Stimulated activated CD4-positive, alpha-beta T cell treated with anti-CD3 and anti-CD28 coated beads, Interleukin-15, amount 100 ng/mL, for 24 hours (primary cell): Measurements from ENCODE around the gene MCUB.
A peak's percentile ranks its signal among the peaks of the same experiment; 100 is the strongest.
"Not testable (repeated sequence)": the region's sequence is repeated elsewhere in the genome, so short reads cannot be mapped to it uniquely, and the experiment has no call there.

Source experiments
- DNase-seq: peaks from one replicate; pipeline ENCODE4 v3.0.0-alpha.2; 2020

Gene MCUB

GRCh38 chr4:109631532-109632108 lies 71.6 kb downstream of the MCUB start:
- no peak for DNase-seq

DNA sequence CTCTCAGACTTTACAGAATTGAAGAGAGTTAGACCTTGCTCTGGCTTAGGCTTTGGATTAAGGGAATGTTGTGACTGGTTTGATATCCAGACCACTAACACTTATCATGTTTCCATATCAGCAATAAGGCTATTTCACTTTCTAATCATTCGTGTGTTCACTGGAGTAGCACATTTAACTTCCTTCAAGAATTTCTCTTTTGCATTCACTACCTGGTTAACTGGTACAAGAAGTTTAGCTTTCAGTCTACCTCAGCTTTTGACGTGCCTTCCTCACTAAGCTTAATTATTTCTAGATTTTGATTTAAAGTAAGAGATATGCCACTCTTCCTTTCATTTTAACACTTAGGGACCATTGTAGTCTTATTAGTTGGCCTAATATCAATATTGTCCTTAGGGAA lies 80.6 kb downstream of the MCUB start:
- DNase-seq, result no peak

GRCh38 chr4:109645874-109646710 lies 86.0 kb downstream of the MCUB start:
- DNase-seq, result no peak

GRCh38 chr4:109648266-109648996 lies 88.4 kb downstream of the MCUB start:
- no peak for DNase-seq

DNA sequence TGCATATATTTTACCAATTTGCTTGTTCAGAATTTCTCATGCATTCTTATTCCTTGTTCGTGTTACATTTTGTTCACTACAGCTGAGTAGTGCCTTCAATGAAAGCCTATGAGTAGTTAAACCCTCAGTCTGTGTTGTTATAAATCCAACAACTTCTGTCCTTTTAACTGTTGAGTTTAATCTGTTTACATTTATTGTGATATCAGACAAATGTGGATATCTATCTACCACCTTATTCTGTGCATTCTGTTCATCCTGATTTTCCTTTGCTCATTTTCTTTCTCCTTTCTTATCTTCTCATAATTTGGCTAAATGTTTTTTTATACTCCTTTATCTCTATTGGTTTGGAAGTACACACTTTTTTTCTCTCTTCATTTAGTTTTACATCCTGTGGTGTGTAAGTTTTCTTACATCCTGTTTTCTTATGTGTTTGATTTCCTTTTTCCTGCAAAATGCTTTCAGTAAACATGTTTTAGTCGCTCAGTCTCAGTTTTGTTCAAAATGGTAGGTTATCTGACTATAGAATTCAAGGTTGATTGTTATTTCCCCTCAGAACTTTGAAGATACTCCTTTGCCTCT lies 89.0 kb downstream of the MCUB start:
- no peak for DNase-seq

DNA sequence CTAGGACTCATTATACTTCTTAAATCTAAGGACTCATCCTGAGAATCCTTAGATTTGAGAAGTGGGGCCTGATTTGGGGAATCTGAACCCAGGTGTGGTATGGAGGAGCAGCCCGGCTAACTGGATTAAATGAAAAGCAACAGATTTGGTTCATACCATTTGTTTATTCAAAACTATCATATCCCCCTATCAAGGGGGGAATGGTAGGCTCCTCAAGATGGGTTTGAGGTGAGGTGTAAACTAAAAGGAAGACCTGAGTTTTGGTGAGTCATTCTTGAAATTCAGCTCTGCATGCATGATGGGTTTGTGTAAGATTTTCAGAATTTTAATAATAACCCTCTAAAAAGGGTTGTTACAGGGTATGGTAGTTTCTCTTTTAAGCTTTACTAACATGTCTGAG lies 89.8 kb downstream of the MCUB start:
- peak; percentile 16 for DNase-seq

- no peak for DNase-seq
These were observed 95.3 kb downstream of the MCUB start for GRCh38 chr4:109655396-109655795.

GRCh38 chr4:109657854-109658418 lies 97.9 kb downstream of the MCUB start:
- DNase-seq, result no peak

DNA sequence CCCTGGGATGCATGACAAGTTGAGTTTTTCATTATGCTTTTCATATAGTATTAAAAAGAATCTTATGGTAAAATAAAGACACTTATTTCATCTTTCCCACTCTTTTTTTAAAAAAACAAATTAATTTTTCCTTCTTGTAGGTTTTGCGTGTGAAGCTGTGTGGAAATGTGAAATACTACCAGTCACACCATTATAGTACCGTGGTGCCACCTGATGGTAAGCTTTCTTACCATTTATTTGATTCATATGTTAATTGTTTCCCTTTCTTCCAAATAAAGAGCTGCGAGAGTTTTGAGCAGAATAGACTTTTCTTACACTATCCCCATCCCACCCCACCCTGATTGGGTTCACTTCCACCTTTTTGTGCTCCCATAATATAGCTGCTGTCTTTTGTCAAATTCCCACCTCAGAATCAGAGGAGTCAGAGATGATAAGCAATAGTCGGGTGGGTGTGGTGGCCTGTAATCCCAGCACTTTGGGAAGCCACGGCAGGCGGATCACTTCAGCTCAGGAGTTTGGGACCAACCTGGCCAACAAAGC lies 98.9 kb downstream of the MCUB start:
- no peak for DNase-seq

DNA sequence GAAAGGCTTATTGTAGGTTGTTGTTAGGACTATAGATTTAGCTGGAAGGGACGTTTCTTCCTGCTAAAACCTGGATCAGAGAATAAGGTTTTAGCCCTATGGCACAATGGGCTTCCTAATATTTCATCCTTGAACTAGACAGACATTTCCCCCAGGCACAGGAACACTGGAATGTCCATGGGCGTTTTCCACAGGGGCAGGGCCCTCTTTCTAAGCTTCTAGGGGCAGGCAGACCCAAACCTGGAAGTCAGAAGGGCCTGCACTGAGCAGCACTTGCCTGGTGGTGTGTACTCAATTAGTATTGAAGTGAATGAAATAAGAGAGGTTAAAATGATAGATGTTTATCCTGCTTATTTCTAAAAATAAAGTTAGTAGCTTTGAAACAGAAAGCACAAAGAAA lies 102.1 kb downstream of the MCUB start:
- DNase-seq, result no peak

DNA sequence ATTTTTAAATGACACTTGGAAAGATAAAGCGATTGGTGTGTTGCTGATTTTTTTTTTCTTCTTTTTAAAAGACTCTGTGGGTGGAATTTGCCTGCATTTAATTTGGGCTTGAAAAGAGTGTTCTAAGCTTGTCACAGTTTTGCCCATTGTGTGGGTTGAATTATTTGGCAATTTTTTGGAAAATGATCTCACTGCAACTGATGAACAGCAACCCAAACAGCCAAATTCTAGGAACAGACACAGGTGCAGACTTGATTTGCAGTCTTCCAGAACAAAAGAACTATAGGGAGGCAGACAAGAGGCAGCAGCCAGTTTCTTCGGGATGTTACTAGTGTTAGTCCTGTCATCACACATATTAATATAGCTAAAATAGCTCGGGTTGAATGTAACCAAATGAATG lies 102.7 kb downstream of the MCUB start:
- no peak for DNase-seq

GRCh38 chr4:109665783-109666485 lies 105.9 kb downstream of the MCUB start:
- DNase-seq, result no peak

DNA sequence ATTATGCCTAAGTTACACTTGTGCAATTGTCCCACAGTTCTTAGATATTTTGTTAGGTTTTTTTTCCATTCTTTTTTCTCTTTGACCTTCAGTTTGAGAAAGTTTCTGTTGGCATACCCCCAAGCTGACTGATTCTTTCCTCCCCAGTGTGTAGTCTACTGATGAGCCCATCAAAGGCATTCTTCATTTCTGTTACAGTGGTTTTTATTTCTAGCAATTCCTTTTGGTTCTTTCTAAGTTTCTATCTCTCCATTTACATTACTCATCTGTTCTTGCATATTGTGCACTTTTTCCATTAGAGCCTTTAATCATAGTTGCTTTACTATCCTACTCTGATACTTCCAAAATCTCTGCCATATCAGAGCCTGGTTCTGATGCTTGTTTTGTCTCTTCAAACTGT lies 111.3 kb downstream of the MCUB start:
- DNase-seq, result peak; percentile 59

GRCh38 chr4:109672169-109672930 lies 112.3 kb downstream of the MCUB start:
- no peak for DNase-seq

DNA sequence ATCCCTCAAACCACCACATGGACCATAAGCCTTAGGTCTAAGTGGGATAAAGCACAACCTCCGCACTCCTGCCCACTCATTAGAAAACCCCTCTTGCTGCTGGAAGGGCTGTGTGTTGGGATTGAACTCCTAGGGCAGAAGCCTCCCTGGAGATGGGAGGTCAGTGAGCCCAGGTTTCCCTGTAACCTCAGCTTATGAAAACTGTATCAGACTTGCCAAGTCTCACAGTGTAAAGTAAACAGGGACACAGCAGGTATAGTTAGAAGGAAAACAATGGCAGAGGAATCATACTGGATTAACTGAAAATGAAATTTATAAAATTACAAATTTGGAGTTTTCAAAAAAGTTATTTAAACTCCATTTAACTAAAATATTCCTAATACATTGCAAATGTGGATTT lies 113.3 kb downstream of the MCUB start:
- no peak for DNase-seq

- no peak for DNase-seq
These were observed 115.1 kb downstream of the MCUB start for GRCh38 chr4:109675181-109675580.

- no peak for DNase-seq
These were observed 115.8 kb downstream of the MCUB start for GRCh38 chr4:109675843-109676242.

- DNase-seq, result no peak
These were observed 116.8 kb downstream of the MCUB start for GRCh38 chr4:109676886-109677285.

DNA sequence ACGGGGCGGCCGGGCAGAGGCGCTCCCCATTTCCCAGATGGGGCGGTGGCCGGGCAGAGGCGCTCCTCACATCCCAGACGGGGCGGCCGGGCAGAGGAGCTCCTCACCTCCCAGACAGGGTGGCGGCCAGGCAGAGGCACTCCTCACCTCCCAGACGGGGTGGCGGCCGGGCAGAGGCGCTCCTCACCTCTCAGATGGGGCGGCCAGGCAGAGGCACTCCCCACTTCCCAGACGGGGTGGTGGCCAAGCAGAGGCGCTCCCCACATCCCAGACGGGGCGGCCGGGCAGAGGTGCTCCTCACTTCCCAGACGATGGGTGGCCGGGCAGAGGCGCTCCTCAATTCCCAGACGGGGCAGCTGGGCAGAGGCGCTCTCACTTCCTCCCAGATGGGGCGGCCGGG lies 118.4 kb downstream of the MCUB start:
- DNase-seq, result not testable (repeated sequence)

GRCh38 chr4:109678925-109679324 lies 118.9 kb downstream of the MCUB start:
- not testable (repeated sequence) for DNase-seq

DNA sequence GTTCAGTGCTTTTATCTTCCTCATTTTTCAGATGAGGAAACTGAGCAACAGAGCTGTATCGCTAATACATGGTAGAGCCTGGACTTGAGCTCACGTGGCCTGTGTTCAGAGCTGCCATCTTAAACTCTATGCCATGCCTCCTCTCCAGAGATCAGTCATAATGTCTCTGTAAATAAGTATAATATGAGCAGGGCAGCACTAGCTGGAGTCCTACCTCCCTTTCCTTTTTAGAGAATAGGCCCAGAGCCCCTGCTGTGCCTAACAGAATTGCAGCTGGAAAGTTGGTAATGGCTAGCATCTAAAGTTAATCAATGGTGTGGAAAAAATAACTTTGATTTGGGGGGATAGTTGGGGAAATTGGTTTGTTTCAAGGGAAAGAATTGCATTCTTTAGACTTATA lies 122.8 kb downstream of the MCUB start:
- DNase-seq, result no peak
